Endothelial cell of umbilical vein (primary cell): ENCODE measurements around the gene PPFIA1. TPM values are rescaled to one million over a fixed set of nuclear protein-coding genes. Genes with fewer than 3 reads are reported as not detected.

Experiments
- BruUV-seq: library from RNA; stranded (reverse); fragments of 400-500 nt; replicated peaks from 2 replicates; lab custom pipeline; 2021; lab: Mats Ljungman, UMichigan
- CTCF ChIA-PET: fragments of 300-600, 350-600 bp; sonication (Branson Sonifier 250); formaldehyde crosslinking; loops from one replicate; lab custom pipeline; 2021; ENCODE audit warnings: antibody characterized with exemption, inconsistent platforms; lab: Charles Lee
- POLR2A ChIA-PET: fragments of 300-600, 350-600 bp; sonication (Branson Sonifier 250); formaldehyde crosslinking; loops from one replicate; lab custom pipeline; 2021; ENCODE audit warnings: antibody characterized with exemption, inconsistent platforms; lab: Charles Lee
- DNase-seq: peaks from one replicate; pipeline ENCODE4 v3.0.0-alpha.2; 2011; ENCODE audit warnings: low read depth, low spot score
- FAIRE-seq: peaks from 2 replicates; lab custom pipeline; 2011; peaks lifted over from hg19 to GRCh38; lab: Jason Lieb, UNC
- H2AFZ ChIP-seq: 2 replicates; pipeline ENCODE4 v1.6.0; 2012; ENCODE audit warnings: low read depth, low read length, control low read depth, inconsistent platforms
- H3K27ac ChIP-seq: 2 replicates; pipeline ENCODE4 v1.5.1; 2011; ENCODE audit warnings: low read depth, mild to moderate bottlenecking, control low read depth, low read length, moderate library complexity; ENCODE audit not compliant: insufficient read depth
- H3K27me3 ChIP-seq, 2 experiments: 2 replicates each; pipeline versions ENCODE4 v1.6.0 to v1.6.1; 2011; ENCODE audit warnings: low read length in 2 of 2, mixed read lengths in 1 of 2; ENCODE audit not compliant: control insufficient read depth in 2 of 2, insufficient read depth in 2 of 2
- H3K36me3 ChIP-seq, 2 experiments: 2 replicates in 1 of 2; 3 replicates in 1 of 2; pipeline ENCODE4 v1.5.1; 2011; ENCODE audit warnings: low read length in 2 of 2, mild to moderate bottlenecking in 1 of 2, moderate library complexity in 1 of 2; ENCODE audit not compliant: control insufficient read depth in 2 of 2, insufficient read depth in 2 of 2; ENCODE audit errors: extremely low read depth in 1 of 2
- H3K4me1 ChIP-seq: 3 replicates; pipeline ENCODE4 v1.5.1; 2011; ENCODE audit warnings: mild to moderate bottlenecking, low read length; ENCODE audit not compliant: control insufficient read depth, insufficient read depth; ENCODE audit errors: extremely low read depth
- H3K4me2 ChIP-seq: 2 replicates; pipeline ENCODE4 v1.6.1; 2011; ENCODE audit warnings: low read length, control low read depth, mixed read lengths; ENCODE audit not compliant: insufficient read depth
- H3K4me3 ChIP-seq, 3 experiments: fragments of 200-600 bp in 1 of 3; sonication (generic), shearing (Covaris generic) in 1 of 3; replicated peaks in 1 of 3; 2 replicates each; pipeline ENCODE4 v1.5.1; 2011 to 2016; ENCODE audit warnings: control low read depth in 3 of 3, low read length in 3 of 3, mild to moderate bottlenecking in 2 of 3, inconsistent platforms in 1 of 3, low read depth in 1 of 3, moderate library complexity in 1 of 3; ENCODE audit not compliant: insufficient read depth in 1 of 3
- H3K79me2 ChIP-seq: 2 replicates; pipeline ENCODE4 v1.6.0; 2012; ENCODE audit warnings: low read length, inconsistent platforms; ENCODE audit not compliant: control insufficient read depth, insufficient read depth
- H3K9ac ChIP-seq: replicated peaks from 2 replicates; pipeline ENCODE3; 2011; ENCODE audit warnings: low read length, control low read depth; ENCODE audit not compliant: insufficient read depth; ENCODE audit errors: extremely low read depth
- H3K9me1 ChIP-seq: replicated peaks from 3 replicates; pipeline ENCODE4 v1.6.0; 2011; ENCODE audit warnings: mild to moderate bottlenecking, low read length; ENCODE audit not compliant: control insufficient read depth, insufficient read depth; ENCODE audit errors: extremely low read depth
- H3K9me3 ChIP-seq: replicated peaks from 2 replicates; pipeline ENCODE4 v1.5.1; 2012; ENCODE audit warnings: low read length, inconsistent platforms; ENCODE audit not compliant: control insufficient read depth, insufficient read depth
- H4K20me1 ChIP-seq: replicated peaks from 2 replicates; pipeline ENCODE3; 2011; ENCODE audit warnings: mild to moderate bottlenecking, low read length; ENCODE audit not compliant: control insufficient read depth, insufficient read depth; ENCODE audit errors: extremely low read depth
- CTCF ChIP-seq, 2 donors: IDR thresholded peaks; 1 replicate in 1 of 2; 2 replicates in 1 of 2; pipeline ENCODE4 v1.5.1; 2011; ENCODE audit warnings: low read length in 2 of 2, mild to moderate bottlenecking in 2 of 2, moderate library complexity in 2 of 2, control low read depth in 1 of 2, inconsistent platforms in 1 of 2, low read depth in 1 of 2; ENCODE audit not compliant: insufficient read depth in 1 of 2; ENCODE audit errors: extremely low read depth in 1 of 2
- EZH2 ChIP-seq: IDR thresholded peaks from 2 replicates; pipeline ENCODE4 v1.6.1; 2012; ENCODE audit warnings: borderline replicate concordance, low read depth, mild to moderate bottlenecking, moderate library complexity, low read length, inconsistent platforms; ENCODE audit not compliant: severe bottlenecking
- FOS ChIP-seq: IDR thresholded peaks from 2 replicates; pipeline ENCODE4 v1.6.1; 2011; ENCODE audit warnings: mild to moderate bottlenecking, low read length, moderate library complexity, borderline replicate concordance; ENCODE audit not compliant: insufficient read depth
- GATA2 ChIP-seq: IDR thresholded peaks from 2 replicates; pipeline ENCODE4 v1.7.0; 2011; ENCODE audit warnings: low read depth, mild to moderate bottlenecking, moderate library complexity, mixed read lengths, low read length; ENCODE audit not compliant: insufficient read length, insufficient read depth
- JUN ChIP-seq: IDR thresholded peaks from 2 replicates; pipeline ENCODE4 v1.6.1; 2011; ENCODE audit warnings: borderline replicate concordance, low read depth; ENCODE audit not compliant: insufficient read length, insufficient read depth
- MAX ChIP-seq: IDR thresholded peaks from 2 replicates; pipeline ENCODE4 v1.6.1; 2011; ENCODE audit not compliant: insufficient read depth, insufficient read length
- MYC ChIP-seq: IDR thresholded peaks from one replicate; pipeline ENCODE4 v1.6.1; 2011; ENCODE audit warnings: mild to moderate bottlenecking, low read depth, low read length
- POLR2A ChIP-seq: IDR thresholded peaks from 2 replicates; pipeline ENCODE4 v1.6.1; 2012; ENCODE audit warnings: low read depth, mild to moderate bottlenecking, control low read depth, low read length
- POLR2AphosphoS5 ChIP-seq: IDR thresholded peaks from 2 replicates; pipeline ENCODE4 v1.6.1; 2012; ENCODE audit warnings: low read depth, mild to moderate bottlenecking, control low read depth, low read length, moderate library complexity; ENCODE audit not compliant: insufficient read depth
- dilution Hi-C: fragments of 300-500 bp; cut with MboI; formaldehyde crosslinking; loops from one replicate; pipeline ENCODE4 v1.15.0; 2019; ENCODE audit warnings: low sequenced_read_pairs; ENCODE audit not compliant: extremely low pct_ligation_motif_present
- intact Hi-C: fragments of 100-400 bp; cut with micrococcal nuclease; formaldehyde crosslinking; loops from one replicate; pipeline ENCODE4 v1.10.0; 2022
- microRNA counts: library from miRNA; unstranded; fragments of <30 nt; microRNA quantifications from one replicate; lab custom pipeline; 2016
- microRNA-seq: library from miRNA; unstranded; fragments of <30 nt; microRNA quantifications from one replicate; pipeline ENCODE4 v1.2.0, GENCODE V29; 2021; ENCODE audit warnings: borderline number of aligned reads, borderline replicate concordance
- polyA plus RNA-seq, 4 experiments: library from polyadenylated mRNA; depleted of rRNA in 3 of 4; stranded (reverse) in 3 of 4; unstranded in 1 of 4; fragments of >200 nt; gene quantifications; 2 replicates each; pipeline versions ENCODE4 v1.2.1 to v1.2.3, GENCODE V29; 2011 to 2012; ENCODE audit warnings: missing spikeins in 1 of 4
- small RNA-seq: library from RNA; depleted of rRNA; stranded (forward); fragments of <200 nt; gene quantifications from one replicate; pipeline ENCODE3, GENCODE V24; 2012; ENCODE audit warnings: low replicate concordance, low read depth; ENCODE audit not compliant: insufficient read depth, insufficient read length
- total RNA-seq: library from RNA; stranded (reverse); gene quantifications from 2 replicates; pipeline ENCODE4 v1.2.3, GENCODE V29; 2021

Gene PPFIA1
- total and polyA plus RNA-seq, 2 donors (not counting 3 experiments of a cell fraction or from before 2014, with no cell fraction given): 44.3 to 60.9 TPM

GRCh38 chr11:70433526-70433925 is 163.0 kb downstream of the PPFIA1 start:
- Histone ChIP-seq H3K9me3 (no peaks in the 10 kb centered on the region), H3K9me1 (no peaks in the 10 kb centered on the region), H3K4me3 (no peak overlapping the region), H3K9ac (no peak overlapping the region), H3K36me3 (peaks cover 11 to 76% of the 10 kb centered on the region in 2 experiments), H2AFZ (no peak overlapping the region), H3K79me2 (no peaks in the 10 kb centered on the region), H3K4me1 (no peaks in the 10 kb centered on the region), H3K4me2 (no peak overlapping the region), H4K20me1 (no peaks in the 10 kb centered on the region), H3K27me3 (no peaks in the 10 kb centered on the region), H3K27ac (no peak overlapping the region)
- DNase-seq (no peak), FAIRE-seq (no peak)
- intact Hi-C loops (no loop called here), dilution Hi-C loops (no loop called here)
- CTCF ChIA-PET: no interaction called here
- BruUV-seq: no TSS peak
- POLR2A ChIA-PET: no interaction called here
- TF ChIP-seq CTCF (IDR thresholded peaks at IDR 0.05; ENCODE audit: extremely low read depth in 1 of 2, insufficient read depth in 1 of 2, low read depth in 1 of 2, low read length in 2 of 2) (no peak), POLR2A (no peak), MYC (no peak), POLR2AphosphoS5 (no peak), JUN (no peak), GATA2 (no peak), EZH2 (no peak), MAX (no peak), FOS (no peak)

MicroRNA genes within 50 kb of the gene (microRNA counts, 767-probe panel; counts per million panel counts)
- 723 counts per million, percentile 96 among the panel's probes with 10 or more counts for microRNA hsa-miR-548k (lab: Ali Mortazavi, UCI)

Small RNAs within 50 kb of the gene (microRNA-seq; reads per million reads assigned to microRNA genes)
- gene MIR548K: 14.6 reads per million, percentile 32 among the genes with 10 or more reads in this experiment

Small RNAs within 50 kb of the gene (small RNA-seq; reads per million reads assigned to genes)
- gene MIR548K: not detected

Other genes with a start within 250 kb of the PPFIA1 start
- 0.40 TPM in 1 of 2 replicates, not detected in the other for gene ANO1, start 192.4 kb upstream of the PPFIA1 start, total RNA-seq
- 0.03 and 0.08 TPM in 2 replicates for gene ANO1, start 192.4 kb upstream of the PPFIA1 start, polyA plus RNA-seq
- gene FADD, start 67.4 kb upstream of the PPFIA1 start, total RNA-seq: 42.5 and 45.1 TPM in 2 replicates
- 34.6 and 35.4 TPM in 2 replicates for gene FADD, start 67.4 kb upstream of the PPFIA1 start, polyA plus RNA-seq
- 307 and 330 TPM in 2 replicates for gene CTTN, start 127.8 kb downstream of the PPFIA1 start, total RNA-seq
- 148 and 161 TPM in 2 replicates for gene CTTN, start 127.8 kb downstream of the PPFIA1 start, polyA plus RNA-seq